GM18951 (cell line): Measurements from ENCODE around the gene E2F4.

Experiments used
- POLR2A ChIP-seq: IDR thresholded peaks from 4 replicates; pipeline ENCODE4 v1.6.1; 2011; ENCODE audit warnings: mild to moderate bottlenecking; ENCODE audit not compliant: insufficient read length, insufficient read depth; ENCODE audit errors: extremely low read depth
- in situ Hi-C: fragments of 300-500 bp; cut with MboI; formaldehyde crosslinking; loops from one replicate; pipeline ENCODE4 v1.12.0; 2022; ENCODE audit warnings: low sequenced_read_pairs, mixed read lengths, inconsistent platforms; ENCODE audit not compliant: unreplicated experiment

The E2F4 gene

DNA sequence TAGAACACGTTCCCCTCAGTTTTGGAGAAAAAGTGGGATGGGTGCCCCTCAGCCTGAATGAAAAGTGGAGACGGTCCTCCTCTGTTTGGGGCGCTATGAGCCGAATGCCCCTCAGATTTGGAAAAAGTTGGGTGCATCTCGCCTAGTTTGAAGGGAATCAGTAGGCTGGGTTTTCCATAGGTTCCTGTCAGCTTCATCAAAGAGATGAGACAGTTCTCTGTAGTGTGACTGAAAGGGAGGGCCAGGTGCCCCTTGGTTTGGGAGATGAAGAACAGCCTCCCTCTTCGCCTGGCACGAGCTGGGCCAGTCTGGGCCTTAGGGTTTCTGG, 56.1 kb downstream of the E2F4 start:
- in situ Hi-C loops, result no loop called here
- TF ChIP-seq POLR2A, result no peak
